Smooth muscle cell (in vitro differentiated cells): ENCODE results near the gene CLCN4. TPM values are rescaled to one million over a fixed set of nuclear protein-coding genes. Genes with fewer than 3 reads are reported as not detected.
A peak's percentile ranks its signal among the peaks of the same experiment; 100 is the strongest.

ENCODE experiments used
- DNase-seq: peaks from one replicate; lab custom pipeline; 2025; ENCODE audit not compliant: unreplicated experiment; lab: John Stamatoyannopoulos, UW
- H2AFZ ChIP-seq: fragments of 200-600 bp; sonication (generic); 2 replicates; pipeline ENCODE4 v1.6.0; 2016; ENCODE audit warnings: antibody characterized with exemption, low read depth, mild to moderate bottlenecking
- H3F3A ChIP-seq: fragments of 200-600 bp; sonication (generic); 2 replicates; pipeline ENCODE4 v1.6.0; 2017; ENCODE audit warnings: antibody characterized with exemption, low read depth
- H3K27ac ChIP-seq: fragments of 200-600 bp; sonication (generic); 2 replicates; pipeline ENCODE4 v1.5.1; 2016; ENCODE audit warnings: low read depth, mild to moderate bottlenecking
- H3K27me3 ChIP-seq: fragments of 200-600 bp; sonication (generic); 2 replicates; pipeline ENCODE4 v1.6.1; 2016; ENCODE audit warnings: low read depth, mild to moderate bottlenecking
- H3K36me3 ChIP-seq: fragments of 200-600 bp; sonication (generic); 2 replicates; pipeline ENCODE4 v1.5.1; 2016; ENCODE audit warnings: low read depth
- H3K4me1 ChIP-seq: fragments of 200-600 bp; sonication (generic); 2 replicates; pipeline ENCODE4 v1.5.1; 2016; ENCODE audit warnings: low read depth
- H3K4me2 ChIP-seq: fragments of 200-600 bp; sonication (generic); 2 replicates; pipeline ENCODE4 v1.6.0; 2016; ENCODE audit warnings: mild to moderate bottlenecking
- H3K4me3 ChIP-seq: fragments of 200-600 bp; sonication (generic); 2 replicates; pipeline ENCODE4 v1.5.1; 2016; ENCODE audit warnings: mild to moderate bottlenecking
- H3K79me2 ChIP-seq: fragments of 200-600 bp; sonication (generic); 2 replicates; pipeline ENCODE4 v1.6.0; 2016; ENCODE audit warnings: low read depth, mild to moderate bottlenecking
- H3K9ac ChIP-seq: fragments of 200-600 bp; sonication (generic); 2 replicates; pipeline ENCODE4 v1.6.0; 2016; ENCODE audit warnings: low read depth
- H3K9me3 ChIP-seq: fragments of 200-600 bp; sonication (generic); replicated peaks from 2 replicates; pipeline ENCODE4 v1.5.1; 2016; ENCODE audit warnings: low read depth
- H4K20me1 ChIP-seq: fragments of 200-600 bp; sonication (generic); 2 replicates; pipeline ENCODE4 v1.6.0; 2016; ENCODE audit warnings: low read depth
- WGBS: methylation state at CpG from one replicate; pipeline ENCODE4 v1.1.7; 2016; ENCODE audit warnings: low lambda C conversion rate; 5-methylcytosine and 5-hydroxymethylcytosine counted together
- polyA plus RNA-seq: library from polyadenylated mRNA; unstranded; fragments of >200 nt; fragmentation: Nextera tagmentation; extraction: Ambion mirVana; gene quantifications from 2 replicates; pipeline ENCODE4 v1.2.1, GENCODE V29; 2016
- total RNA-seq: library from RNA; depleted of rRNA; stranded (reverse); fragments of >200 nt; gene quantifications from 2 replicates; pipeline ENCODE4 v1.2.3, GENCODE V29; 2014
- TF ChIP-seq, protein P1 (sequence below): fragments of 200-600 bp; sonication (generic); IDR thresholded peaks from 2 replicates; pipeline ENCODE4 v1.5.1; 2017; ENCODE audit warnings: borderline replicate concordance, mild to moderate bottlenecking, antibody characterized with exemption; ENCODE audit not compliant: insufficient read depth, poor library complexity, severe bottlenecking

CLCN4 gene
- total RNA-seq (2.5 and 3.0 TPM in 2 replicates), polyA plus RNA-seq (2.1 and 3.1 TPM in 2 replicates)

DNA sequence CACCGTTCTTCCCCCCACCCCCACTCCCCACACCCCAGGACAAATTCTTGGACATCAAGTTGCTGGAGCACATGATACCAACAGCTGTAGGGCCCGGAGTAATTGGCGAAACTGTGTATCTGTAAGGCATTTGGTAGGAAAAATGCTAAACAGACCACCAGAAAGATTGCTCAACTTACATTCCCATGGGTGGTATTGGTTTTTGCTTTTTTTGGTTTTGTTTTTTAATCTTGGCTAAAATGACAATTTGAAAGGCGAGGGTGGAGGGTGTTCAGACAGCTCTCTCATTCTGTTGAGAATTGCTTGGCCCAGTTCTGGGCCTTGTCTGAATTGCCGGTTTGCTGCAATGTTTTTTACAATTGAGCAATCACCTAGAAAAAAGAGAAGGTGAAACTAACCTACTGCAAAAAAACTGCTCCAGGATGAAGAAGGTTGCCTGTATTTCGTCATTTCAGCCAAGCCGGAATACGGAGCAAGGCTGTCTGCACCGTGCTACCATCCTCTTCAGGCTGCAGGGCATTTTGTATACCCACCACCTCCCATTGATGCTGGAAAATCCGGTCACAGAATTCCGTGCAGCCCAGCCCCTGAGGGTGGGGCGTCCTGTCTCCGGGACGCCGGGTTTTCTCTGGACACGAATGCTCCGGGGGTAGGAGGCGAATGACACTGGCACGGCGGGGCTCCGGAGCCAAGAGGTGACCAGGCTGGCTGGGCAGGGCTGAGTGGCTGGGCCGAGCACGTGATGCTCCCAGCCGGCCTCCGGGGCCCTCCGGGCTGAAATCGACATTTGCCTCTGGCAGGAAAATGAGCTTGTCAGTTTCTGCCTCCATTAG, at the start of gene CLCN4:
CLCN4 (plus strand) TSS at position 777 of the 833 bp plus-strand sequence. CDS start 28,058 bp downstream, outside the sequence.
- no peaks in the 10 kb centered on the region for H4K20me1 ChIP-seq
- peak within 1 kb of the TSS; percentile 41 for H3K4me3 ChIP-seq
- no peaks in the 10 kb centered on the region for H3K36me3 ChIP-seq
- TF ChIP-seq, protein P1, sequence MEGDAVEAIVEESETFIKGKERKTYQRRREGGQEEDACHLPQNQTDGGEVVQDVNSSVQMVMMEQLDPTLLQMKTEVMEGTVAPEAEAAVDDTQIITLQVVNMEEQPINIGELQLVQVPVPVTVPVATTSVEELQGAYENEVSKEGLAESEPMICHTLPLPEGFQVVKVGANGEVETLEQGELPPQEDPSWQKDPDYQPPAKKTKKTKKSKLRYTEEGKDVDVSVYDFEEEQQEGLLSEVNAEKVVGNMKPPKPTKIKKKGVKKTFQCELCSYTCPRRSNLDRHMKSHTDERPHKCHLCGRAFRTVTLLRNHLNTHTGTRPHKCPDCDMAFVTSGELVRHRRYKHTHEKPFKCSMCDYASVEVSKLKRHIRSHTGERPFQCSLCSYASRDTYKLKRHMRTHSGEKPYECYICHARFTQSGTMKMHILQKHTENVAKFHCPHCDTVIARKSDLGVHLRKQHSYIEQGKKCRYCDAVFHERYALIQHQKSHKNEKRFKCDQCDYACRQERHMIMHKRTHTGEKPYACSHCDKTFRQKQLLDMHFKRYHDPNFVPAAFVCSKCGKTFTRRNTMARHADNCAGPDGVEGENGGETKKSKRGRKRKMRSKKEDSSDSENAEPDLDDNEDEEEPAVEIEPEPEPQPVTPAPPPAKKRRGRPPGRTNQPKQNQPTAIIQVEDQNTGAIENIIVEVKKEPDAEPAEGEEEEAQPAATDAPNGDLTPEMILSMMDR, result no peak
- peak within 1 kb of the TSS; percentile 81 for H3K4me2 ChIP-seq
- H3K79me2 ChIP-seq, result no peaks in the 10 kb centered on the region
- H3K9ac ChIP-seq, result peak within 1 kb of the TSS; percentile 8
- peak within 1 kb of the TSS; percentile 60 for H2AFZ ChIP-seq
- H3F3A ChIP-seq, result no peaks in the 10 kb centered on the region
- no peak for DNase-seq
- H3K9me3 ChIP-seq, result no peaks in the 10 kb centered on the region
- 49% methylated on average over 27 of the region's 27 CpGs for WGBS
- no peaks in the 10 kb centered on the region for H3K27me3 ChIP-seq
- H3K27ac ChIP-seq, result peak within 1 kb of the TSS; percentile 11
- H3K4me1 ChIP-seq, result peaks cover 22% of the 10 kb centered on the region

DNA sequence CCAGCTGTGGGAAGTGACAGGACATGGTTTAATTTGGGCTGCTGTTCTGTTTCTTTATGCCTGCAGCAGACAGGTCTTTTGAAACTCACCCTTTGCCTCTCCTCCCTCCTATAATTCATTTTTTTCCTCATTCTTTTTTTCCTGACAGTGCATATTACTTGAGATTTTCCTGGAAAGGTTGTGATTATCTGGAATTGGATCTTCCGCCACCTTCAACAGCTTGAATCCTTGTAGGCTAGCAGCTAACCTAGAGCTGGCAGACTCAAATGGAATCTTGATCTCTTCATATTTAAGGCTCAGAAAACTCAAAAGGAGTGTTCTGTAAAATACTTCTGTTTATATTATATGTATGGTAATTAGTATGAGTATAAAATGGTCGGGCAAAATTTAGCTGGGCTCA, 49.3 kb upstream of the CLCN4 start:
- Histone ChIP-seq H3K4me2 (no peak overlapping the region), H3K9me3 (no peaks in the 10 kb centered on the region), H3K4me1 (no peaks in the 10 kb centered on the region), H2AFZ (no peak overlapping the region), H3F3A (peaks cover 3% of the 10 kb centered on the region), H4K20me1 (no peaks in the 10 kb centered on the region), H3K27me3 (no peaks in the 10 kb centered on the region), H3K79me2 (no peaks in the 10 kb centered on the region), H3K9ac (no peak overlapping the region), H3K36me3 (no peaks in the 10 kb centered on the region), H3K4me3 (no peak overlapping the region), H3K27ac (no peak overlapping the region)
- WGBS, result 84% methylated on average over 2 of the region's 2 CpGs
- TF ChIP-seq, protein P1, result no peak
- DNase-seq, result no peak

DNA sequence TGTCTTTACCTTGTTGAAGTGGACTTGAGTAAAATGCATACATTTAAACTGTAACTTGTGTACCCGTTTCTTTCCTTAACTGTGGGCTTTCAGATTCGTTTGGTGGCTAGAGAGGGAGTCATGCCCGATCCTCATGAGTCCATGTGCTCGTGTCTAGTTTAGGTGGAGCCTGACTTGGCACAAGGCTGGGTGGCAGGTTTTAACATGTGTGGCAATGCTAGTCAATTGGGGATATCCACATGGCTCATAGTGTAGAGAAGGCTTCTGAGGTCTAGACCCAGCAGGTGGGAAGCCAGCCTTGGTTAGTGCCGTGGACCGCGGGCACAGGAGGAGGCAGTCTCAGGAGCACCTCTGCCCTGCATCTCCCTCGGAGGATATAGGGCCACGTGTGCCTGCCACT, 48.5 kb upstream of the CLCN4 start:
- no peaks in the 10 kb centered on the region for H3K36me3 ChIP-seq
- no peaks in the 10 kb centered on the region for H3K79me2 ChIP-seq
- H4K20me1 ChIP-seq, result no peaks in the 10 kb centered on the region
- TF ChIP-seq, protein P1, result no peak
- no peaks in the 10 kb centered on the region for H3K27me3 ChIP-seq
- WGBS, result 77% methylated on average over 9 of the region's 9 CpGs
- no peaks in the 10 kb centered on the region for H3F3A ChIP-seq
- no peaks in the 10 kb centered on the region for H3K9me3 ChIP-seq
- H3K9ac ChIP-seq, result no peak overlapping the region
- no peak overlapping the region for H3K27ac ChIP-seq
- no peak overlapping the region for H3K4me2 ChIP-seq
- no peak overlapping the region for H3K4me3 ChIP-seq
- no peak overlapping the region for H2AFZ ChIP-seq
- DNase-seq, result no peak
- H3K4me1 ChIP-seq, result no peaks in the 10 kb centered on the region
